HG02759 (cell line): ENCODE data around the gene CBX6.
"Not testable (repeated sequence)": the region's sequence is repeated elsewhere in the genome, so short reads cannot be mapped to it uniquely, and the experiment has no call there.

ENCODE experiments used
- ATAC-seq: cut with Tn5 transposase; IDR thresholded peaks from one replicate; pipeline ENCODE4 v1.9.1; 2021; ENCODE audit warnings: mild to moderate bottlenecking, moderate library complexity; ENCODE audit not compliant: unreplicated experiment

Gene CBX6

DNA sequence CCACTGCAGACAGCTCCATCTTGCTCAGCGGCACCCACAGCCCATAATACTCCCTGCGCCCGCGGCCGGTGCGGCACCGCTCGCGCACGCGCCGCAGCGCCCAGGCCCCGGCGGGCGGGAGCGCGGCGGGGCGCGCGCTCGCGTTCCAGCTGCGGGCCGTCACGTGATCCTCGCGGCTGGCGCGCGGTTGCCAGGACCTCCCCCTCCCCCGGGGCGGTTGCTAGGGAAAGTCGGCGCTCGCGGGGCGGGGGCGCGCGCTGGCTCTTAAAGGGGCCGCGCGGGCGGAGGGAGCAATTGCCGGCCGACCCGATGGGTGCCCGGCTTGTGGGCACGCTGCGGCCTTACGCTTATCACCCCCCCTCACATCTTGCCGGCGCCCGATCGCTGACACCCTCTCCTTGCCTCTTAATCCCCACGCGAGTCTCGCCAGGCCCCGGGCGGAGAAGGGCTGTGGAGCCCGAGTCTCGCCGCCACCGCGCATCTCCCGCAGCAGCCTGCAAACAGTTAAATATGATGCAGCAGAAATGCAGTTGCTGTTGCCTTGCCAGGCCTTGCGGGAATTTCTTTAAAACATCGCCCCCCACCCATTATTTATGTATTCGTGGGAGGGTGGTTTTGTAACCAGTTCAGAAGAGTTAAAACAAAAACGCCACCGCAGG lies at the start of gene CBX6:
Gene CBX6, minus strand, starts transcription at position 45 of the 659 bp plus-strand sequence. Its CDS starts 26 bp downstream, at position 19.
- ATAC-seq, result peak; percentile 74

DNA sequence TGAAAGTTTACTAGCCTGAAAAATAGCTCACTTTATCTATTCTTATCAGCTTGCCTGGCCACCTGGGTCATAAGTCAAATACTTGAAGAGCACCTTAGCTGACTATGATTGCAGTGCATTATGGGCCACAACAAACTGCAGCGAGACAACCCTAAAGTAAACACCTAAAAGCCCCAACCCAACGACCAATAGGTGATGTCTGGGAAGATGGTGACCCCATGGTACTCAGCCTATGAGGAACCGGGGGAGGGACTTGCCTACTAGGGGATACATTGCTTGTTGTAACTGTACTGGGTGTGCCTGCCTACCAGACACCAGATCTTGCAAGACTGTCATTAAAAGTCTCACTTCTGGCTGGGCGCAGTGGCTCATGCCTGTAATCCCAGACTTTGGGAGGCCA lies 49.8 kb upstream of the CBX6 start:
- ATAC-seq, result no peak

DNA sequence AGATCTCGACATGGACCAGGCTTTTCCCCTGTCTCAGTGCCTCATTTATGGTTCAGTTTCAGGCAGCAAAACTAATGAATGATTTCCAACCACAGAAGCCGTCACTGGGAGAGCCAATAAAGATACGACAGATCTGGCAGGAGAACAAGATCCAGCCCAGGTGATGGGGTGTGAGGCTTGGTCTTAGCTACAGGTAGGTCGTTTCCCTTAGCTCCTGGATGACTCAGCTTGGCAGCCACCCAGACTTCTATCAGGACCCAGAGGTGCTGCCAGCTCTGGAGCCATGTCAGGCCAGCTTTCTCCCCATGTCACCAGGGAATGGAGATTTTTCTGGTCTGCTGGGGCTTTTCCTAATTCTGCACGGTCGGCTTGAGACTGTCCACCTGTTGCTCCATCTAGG lies 49.1 kb upstream of the CBX6 start:
- ATAC-seq, result no peak

DNA sequence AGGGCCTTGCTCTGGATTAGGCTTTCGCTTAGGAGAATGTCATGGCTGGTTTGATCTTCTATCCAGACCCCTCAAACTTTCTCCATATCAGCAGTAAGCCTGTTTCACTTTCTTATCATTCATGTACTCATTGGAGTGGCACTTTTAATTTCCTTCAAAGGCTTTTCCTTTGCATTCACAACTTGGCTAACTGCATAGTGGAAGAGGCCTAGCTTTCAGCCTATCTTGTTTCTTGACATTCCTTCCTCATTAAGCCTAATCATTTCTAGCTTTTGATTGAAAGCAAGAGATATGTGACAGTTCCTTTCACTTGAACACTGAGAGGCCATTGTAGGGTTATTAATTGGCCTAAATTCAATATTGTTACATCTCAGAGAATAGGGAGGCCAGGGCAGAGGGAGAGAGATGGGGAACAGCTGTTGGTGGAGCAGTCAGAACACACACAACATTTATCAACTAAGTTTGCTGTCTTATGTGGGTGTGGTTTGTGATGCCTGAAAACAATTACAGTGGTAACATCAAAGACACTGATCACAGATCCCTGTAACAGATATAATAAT lies 47.7 kb upstream of the CBX6 start:
- ATAC-seq, result no peak

DNA sequence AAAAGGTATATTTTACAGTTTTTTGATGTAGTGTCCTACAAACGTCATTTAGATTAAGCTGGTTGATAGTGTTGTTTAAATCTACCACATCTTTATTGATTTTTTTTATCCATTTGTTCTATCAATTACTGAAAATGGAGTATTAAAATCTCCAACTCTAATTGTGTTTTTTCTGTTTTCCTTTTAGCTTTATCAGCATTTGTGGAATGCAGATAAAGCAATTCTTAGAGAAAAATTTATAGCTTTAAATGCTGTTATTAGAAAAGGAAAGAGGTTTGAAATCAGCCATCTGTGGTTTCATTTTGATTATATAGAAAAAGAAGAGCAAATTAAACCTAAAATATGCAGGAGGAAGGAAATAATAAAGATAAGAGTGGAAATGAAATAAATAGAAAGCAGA lies 39.4 kb upstream of the CBX6 start:
- no peak for ATAC-seq

DNA sequence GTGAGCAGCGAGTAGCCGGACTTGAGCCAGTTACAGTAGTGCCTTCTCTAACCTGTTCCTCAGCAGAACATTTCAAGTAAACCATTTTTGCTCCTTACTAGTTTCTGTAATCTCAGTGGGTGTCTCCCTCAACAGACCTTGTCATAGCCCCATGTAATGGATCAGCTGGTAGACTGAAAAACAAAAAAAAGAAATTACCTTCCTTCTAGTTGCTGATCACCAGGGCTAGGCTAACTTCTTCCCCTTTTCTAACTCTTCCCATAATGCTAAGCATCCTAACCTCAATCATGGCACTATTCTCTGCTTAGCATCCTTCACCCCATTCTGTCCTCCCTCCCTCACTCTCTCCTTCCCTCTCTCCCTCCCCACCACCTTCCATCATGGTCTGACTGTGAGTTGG lies 35.8 kb upstream of the CBX6 start:
- no peak for ATAC-seq

DNA sequence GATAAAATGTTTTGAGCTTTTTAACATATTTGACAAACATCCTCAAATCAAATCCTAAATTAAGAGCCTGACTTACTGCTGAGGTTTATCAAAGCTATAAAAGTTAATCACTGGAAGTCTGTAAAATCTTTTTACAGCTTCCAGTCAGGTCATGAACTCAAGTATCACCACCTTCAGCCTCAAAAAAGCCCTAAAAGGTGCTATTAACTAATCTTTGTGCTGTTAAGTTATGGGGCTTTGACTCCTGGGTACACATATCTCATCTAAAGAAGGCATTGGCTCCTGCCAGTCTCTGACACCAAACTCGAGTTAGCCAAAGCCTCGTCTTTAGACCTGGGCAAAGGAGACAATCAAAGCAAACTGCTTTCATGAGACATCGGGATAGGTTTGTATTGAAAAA lies 34.0 kb upstream of the CBX6 start:
- no peak for ATAC-seq

DNA sequence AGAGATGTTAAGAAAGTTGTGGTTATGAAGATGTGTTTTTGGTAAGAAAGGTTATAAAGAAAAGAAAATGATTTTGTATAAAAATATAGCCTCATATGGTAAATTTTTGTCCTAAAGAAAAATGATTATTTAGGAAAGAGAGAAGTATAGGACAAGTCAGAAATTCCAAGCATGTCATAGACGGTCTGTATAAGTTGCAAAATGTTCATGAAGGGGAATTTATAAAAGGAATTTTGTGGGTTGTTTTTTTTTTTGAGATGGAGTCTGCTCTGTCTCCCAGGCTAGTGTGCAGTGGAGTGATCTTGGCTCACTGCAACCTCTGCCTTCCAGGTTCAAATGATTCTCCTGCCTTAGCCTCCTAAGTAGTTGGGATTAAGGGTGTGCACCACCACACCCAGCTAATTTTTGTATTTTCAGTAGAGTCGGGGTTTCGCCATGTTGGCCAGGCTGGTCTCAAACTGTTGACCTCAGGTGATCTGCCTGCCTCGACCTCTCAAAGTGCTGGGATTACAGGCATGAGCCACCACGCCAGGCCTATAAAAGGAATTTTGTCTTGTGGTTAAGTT lies 32.1 kb upstream of the CBX6 start:
- ATAC-seq, result not testable (repeated sequence)

DNA sequence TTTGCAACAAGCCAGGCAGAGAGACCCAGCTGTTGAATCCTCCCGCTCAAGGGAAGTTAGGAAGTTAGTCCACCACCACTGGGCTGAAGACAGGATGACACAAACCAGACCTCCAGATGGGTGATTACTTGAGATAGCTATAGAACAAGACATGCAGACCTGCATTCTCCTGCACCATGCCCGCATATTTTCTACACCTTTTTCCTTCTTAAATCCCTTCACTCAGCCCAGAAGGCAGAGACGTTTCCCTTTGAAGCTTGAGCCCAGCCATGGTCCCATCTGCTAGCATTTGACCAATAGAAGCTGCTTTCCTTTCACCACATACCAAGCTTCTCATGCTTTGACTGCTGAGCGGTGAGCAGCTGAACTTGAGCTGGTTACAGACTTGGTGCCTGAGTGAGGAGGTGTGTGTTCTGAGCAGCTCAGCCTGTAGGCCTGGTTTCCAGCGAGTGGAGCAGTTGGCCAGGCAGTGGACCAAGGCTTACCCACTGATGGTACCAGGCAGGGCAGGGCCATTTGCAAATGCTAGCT lies 29.2 kb upstream of the CBX6 start:
- no peak for ATAC-seq

DNA sequence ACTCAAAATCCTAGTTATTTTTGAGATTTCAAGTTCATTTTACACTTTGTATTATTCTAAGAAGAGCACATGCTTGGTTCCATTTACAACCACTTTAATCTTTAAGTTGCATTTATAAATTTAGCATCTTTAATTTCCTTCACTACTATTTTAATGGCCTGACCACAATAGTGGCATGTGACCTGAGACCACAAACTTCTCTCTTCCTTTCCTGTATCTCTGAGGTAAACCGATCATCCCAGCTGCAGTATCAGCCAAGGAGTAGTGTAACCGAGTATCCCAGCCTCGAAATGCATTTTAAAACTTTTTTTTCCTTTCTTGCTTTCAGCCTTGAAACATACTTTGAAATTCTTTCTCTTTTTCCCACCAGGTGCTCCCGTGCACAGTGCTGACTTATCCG lies 28.7 kb upstream of the CBX6 start:
- ATAC-seq, result no peak

DNA sequence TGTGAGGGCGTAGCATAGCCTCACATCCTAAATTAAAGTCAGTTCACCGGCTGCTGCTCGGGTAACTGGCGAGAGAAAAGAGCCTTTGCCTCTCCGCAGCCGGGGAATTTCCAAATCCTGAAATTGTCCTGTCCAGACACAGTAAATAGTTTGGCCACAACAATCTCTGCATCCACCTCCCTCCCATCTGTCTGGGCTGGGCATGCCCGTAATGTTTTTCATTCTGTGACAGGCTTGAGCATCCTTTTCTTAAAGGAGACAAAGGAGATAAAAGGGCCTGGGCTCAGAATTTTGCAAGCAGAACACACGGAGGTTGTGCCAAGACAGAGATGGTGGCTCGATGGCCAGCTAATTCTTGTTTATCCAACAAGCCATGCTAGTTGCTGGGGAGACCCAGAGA lies 19.2 kb upstream of the CBX6 start:
- ATAC-seq, result no peak

DNA sequence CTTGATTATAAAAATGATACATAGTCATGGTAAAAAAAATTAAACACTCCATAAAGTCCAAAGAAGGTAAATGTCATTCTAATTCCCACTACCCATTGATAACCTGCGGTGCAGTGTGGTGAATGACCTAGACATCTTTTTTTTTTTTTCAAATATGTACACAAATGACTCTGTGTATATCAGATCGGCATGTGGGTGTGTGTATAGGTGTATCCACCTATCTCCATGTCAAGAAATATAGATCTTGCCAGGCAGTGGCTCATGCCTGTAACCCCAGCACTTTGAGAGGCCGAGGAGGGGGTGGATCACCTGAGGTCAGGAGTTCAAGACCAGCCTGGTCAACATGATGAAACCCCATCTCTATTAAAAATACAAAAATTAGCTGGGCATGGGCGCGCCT lies 18.4 kb upstream of the CBX6 start:
- ATAC-seq, result no peak

DNA sequence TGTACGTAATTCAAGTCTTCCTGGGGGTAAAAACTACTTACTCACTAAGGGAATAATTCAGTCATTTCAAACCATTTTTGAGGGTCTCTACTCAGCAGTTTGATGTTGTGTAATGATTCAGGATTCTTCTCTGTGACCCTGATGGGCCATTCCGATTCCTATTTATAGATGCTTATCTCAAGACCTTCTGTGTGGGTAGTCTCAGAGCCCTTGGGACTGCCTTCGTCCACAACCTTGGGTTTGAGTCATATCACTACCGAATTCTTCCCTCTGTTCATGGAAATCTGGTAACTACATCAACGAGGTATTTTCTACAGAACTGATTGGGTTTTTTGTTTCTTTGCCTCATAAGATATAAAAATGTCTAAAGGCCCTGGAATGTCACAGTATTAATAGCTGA lies 14.3 kb upstream of the CBX6 start:
- no peak for ATAC-seq

DNA sequence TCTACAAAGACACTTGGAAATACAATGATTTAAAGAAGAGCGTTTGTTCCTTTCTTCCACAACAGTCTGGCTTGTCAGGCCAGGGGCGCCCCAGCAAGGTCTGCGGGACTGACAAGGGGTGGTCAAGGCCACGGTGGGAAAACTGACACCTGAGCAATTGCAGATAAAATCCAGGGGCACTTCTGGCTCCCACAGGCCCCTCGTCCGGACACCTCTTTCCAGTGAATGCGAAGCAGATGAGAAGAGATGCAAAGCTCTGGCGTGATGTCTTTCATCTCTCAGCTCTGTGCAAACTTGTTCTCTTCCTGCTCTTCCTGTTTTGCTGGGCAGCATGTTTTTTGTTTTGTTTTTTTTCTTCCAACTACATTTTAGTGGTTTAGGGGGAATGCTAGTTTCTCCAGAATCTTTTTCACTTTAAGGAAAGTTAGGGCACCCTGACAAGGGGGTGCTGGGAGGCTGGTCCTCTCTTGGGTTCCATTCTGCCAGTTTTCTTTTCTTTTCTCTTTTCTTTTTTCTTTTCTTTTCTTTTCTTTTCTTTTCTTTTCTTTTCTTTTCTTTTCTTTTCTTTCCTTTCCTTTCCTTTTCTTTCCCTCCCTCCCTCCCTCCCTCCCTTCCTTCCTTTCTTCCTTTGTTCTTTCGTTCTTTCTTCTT lies 11.1 kb upstream of the CBX6 start:
- ATAC-seq, result no peak

DNA sequence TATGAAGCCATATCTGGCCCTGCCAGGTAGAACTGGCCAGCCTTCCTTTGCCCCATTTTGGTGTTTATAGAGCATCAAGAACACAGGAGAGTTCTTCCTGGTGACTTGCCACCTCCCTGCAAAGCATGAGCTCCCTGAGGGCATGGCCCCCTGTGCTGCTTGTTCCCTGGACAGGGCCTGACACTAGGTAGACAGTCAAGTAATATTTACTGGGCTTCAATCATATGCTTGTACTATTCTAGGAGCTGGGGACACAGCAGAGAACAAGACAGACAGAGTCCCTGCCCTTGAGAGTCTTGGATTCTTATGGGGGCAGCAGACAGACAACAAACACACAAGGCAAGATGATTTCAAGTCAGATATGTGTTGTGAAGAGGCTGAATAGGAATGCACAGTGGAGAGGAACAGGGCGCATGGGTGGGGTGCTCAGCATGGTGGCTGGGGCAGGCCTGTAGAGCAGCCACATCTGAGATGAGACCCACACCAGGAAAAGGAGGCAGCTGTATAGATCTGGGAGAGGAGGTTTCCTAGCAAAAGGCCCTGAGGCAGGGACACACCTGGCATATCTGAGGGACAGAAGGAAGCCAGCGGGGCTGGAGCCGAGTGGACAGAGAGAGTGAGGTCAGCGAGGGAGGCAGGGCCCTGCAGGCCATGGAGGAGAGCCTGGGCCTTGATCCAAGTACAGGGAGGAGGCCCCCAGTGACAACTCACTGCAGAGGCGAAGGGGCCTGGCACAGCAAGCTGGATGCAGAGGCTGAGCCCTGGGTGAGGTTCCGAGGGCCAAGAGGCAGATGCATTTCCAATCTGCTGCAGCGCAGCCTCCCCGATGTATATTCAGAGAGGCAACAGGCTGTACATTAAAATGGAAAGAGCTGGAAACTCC lies 10.2 kb upstream of the CBX6 start:
- ATAC-seq, result no peak

DNA sequence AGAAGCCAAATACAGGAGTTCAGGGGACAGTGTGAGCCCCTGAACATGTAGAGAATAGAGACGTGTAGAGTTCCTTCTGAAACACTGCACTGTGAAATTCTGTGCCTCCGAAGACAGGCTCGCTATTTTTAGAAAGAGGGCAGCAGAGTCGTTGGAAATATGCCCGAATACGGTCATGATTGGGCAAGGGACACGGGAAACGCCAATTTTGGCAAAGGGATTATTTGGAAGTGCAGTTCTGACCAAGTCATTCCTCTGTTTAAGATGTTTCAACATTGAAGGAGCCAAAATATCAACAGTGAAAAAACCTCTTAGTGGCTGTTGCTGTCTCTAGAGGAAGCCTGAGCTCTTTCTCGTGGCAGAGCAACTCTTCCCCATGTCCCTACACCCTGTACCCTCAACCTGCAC lies 9.5 kb upstream of the CBX6 start:
- no peak for ATAC-seq

DNA sequence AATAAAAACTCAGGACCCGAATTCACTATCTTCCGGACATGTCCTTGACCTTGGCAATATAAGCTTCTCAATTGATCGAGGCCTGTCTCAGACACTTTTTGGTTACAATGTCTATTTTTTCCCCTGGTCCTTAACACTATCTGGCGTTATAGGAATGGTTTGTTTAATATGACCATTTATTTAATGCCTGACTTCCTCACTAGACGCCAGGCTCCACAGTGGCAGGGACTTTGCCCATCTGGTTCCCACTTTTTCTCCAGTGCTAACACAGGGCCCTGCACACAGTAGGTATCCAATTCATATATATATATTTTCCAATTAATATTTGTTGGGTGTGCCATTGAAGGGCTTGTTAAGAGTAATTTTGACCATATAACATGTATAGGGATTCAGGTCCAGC lies 7.9 kb upstream of the CBX6 start:
- ATAC-seq, result no peak

DNA sequence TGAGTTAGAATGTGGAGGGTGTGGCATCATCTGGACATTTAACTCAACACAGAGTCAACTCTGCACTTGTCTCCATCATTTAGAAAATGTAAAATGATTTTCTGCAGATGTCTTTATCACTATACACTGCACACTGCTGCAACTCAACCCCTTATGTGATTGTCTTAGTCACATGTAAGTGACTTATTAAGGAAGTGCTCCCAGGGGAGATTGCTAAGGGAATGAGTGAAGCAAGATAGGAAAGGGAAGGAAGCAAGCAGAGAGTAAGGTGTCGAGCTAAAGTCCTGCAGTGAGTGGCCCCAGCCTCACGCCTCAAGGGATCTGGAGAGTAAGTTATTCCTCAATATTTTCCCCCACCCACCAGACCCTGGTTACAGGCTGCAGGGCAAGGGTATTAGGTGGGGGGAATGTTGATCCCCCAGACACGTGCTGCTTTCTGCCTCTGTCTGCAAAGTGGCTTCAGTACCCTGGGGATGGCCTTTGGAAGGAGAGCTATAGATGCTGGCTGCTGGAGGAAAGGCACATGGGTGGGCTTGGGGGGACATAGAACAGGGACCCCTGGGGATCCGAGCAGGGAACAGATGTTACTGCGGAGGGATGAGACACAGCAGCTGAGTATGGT lies 7.2 kb upstream of the CBX6 start:
- no peak for ATAC-seq

DNA sequence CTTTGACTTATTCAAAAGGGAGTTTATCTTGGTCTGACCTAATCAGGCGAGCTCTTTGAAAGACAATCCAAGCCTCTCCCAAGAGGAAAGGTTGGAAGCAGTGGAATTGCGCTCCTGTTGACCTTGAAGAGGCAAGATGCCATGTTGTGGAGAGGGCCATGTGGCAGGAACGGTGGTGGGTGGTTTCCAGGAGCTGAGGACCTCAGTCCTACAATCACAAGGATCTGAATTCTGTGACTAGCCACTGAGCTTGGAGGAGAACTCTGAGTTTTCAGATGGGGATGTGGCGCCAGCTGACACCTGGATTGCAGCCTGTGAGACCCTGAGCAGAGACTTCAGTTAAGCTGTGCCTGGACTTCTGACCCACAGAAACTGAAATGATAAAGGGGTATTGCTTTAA lies 6.0 kb upstream of the CBX6 start:
- no peak for ATAC-seq

DNA sequence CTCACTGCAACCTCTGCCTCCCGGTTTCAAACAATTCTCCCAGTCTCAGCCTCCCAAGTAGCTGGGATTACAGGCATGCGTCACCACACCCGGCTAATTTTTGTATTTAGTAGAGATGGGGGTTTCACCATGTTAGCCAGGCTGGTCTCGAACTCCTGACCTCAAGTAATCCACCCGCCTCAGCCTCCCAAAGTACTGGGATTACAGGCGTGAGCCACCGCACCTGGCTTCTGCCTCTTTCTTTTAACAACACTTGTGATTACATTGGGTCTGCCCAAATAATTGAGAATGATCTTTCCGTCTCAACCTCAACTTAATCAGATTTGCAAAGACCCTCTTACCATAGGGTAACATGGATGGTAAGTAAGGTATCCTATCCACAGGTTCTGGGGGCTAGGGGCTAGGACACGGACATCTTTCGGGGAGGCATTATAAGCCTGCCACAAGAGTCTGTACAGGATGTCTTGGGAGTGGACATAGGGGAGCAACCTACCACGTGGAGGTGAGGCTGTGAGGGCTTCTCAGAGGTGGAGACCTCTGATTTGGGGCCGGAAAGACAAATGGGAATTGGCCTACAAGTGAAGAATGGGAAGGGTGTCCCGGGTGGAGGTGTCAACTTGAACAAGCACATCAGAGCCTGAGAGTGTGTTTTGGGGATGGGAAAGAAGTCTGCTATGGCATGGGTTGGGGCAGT lies 2.7 kb upstream of the CBX6 start:
- no peak for ATAC-seq
